AG04450 (cell line): ENCODE results near the gene SMIM1. TPM values are rescaled to one million over a fixed set of nuclear protein-coding genes. Genes with fewer than 3 reads are reported as not detected.

Source experiments
- CTCF ChIA-PET: fragments of 300-600, 350-600 bp; formaldehyde crosslinking; extraction: SDS; loops from one replicate; lab custom pipeline; 2022; ENCODE audit warnings: antibody characterized with exemption, inconsistent platforms; lab: Charles Lee
- POLR2A ChIA-PET: fragments of 350-600 bp; formaldehyde crosslinking; extraction: SDS; loops from one replicate; lab custom pipeline; 2021; ENCODE audit warnings: antibody characterized with exemption, inconsistent platforms; lab: Yijun Ruan, JAX
- DNase-seq: peaks from one replicate; pipeline ENCODE4 v3.0.0-alpha.2; 2011; ENCODE audit warnings: low read depth, low spot score
- H3K27ac ChIP-seq: one replicate; pipeline ENCODE4 v1.5.1; 2012; ENCODE audit warnings: low read depth, low read length, control low read depth
- H3K27me3 ChIP-seq: one replicate; pipeline ENCODE4 v1.6.0; 2012; ENCODE audit warnings: low read length; ENCODE audit not compliant: control insufficient read depth, insufficient read depth
- H3K4me3 ChIP-seq: 2 replicates; pipeline ENCODE4 v1.5.1; 2011; ENCODE audit warnings: mild to moderate bottlenecking, low read depth, low read length, control low read depth
- H3K9me3 ChIP-seq: 2 replicates; pipeline ENCODE4 v1.5.1; 2012; ENCODE audit warnings: low read length; ENCODE audit not compliant: control insufficient read depth, insufficient read depth
- CTCF ChIP-seq: IDR thresholded peaks from 2 replicates; pipeline ENCODE4 v1.5.1; 2011; ENCODE audit warnings: low read depth, low read length, control low read depth, inconsistent platforms
- polyA plus RNA-seq: library from polyadenylated mRNA; depleted of rRNA; stranded (reverse); fragments of >200 nt; gene quantifications from 2 replicates; pipeline ENCODE4 v1.2.3, GENCODE V29; 2011

Gene SMIM1
- polyA plus RNA-seq, 1 experiment: 1.1 TPM

- ChIA-PET POLR2A (no interaction called here), CTCF (no interaction called here)
- H3K9me3 ChIP-seq: no peaks in the 10 kb centered on the region; the same call in 1 of the 2 replicates
- H3K27ac ChIP-seq: no peak overlapping the region
- TF ChIP-seq CTCF: no peak
- DNase-seq: no peak
- peaks cover 11% of the 10 kb centered on the region for H3K27me3 ChIP-seq
- no peak overlapping the region for H3K4me3 ChIP-seq
These were observed 9.0 kb upstream of the SMIM1 start for GRCh38 chr1:3763351-3764125.

- Histone ChIP-seq H3K27me3 (peaks cover 6% of the 10 kb centered on the region), H3K27ac (no peak overlapping the region), H3K9me3 (no peaks in the 10 kb centered on the region; the same call in 1 of the 2 replicates), H3K4me3 (no peak overlapping the region)
- TF ChIP-seq CTCF: no peak
- DNase-seq: no peak
- CTCF ChIA-PET: no interaction called here
- POLR2A ChIA-PET: interaction anchor here (0.6 kb wide), 1 partner anchor 296 kb away, joined by 7 read pairs; no protein-coding TSS in a partner anchor
These were observed 5.1 kb upstream of the SMIM1 start for GRCh38 chr1:3767328-3767925.

- CTCF ChIA-PET: interaction anchor here (2.9 kb wide), 1 partner anchor 44 kb away, joined by 10 read pairs; no protein-coding TSS in a partner anchor
- POLR2A ChIA-PET: no interaction called here
- no peak for TF ChIP-seq CTCF
These were observed 3.6 kb upstream of the SMIM1 start for GRCh38 chr1:3768811-3769390.

GRCh38 chr1:3770047-3770765 lies 2.3 kb upstream of the SMIM1 start:
- H3K27ac ChIP-seq: no peak overlapping the region
- CTCF ChIA-PET: interaction anchor here (2.9 kb wide), 1 partner anchor 46 kb away, joined by 10 read pairs; no protein-coding TSS in a partner anchor
- no peak overlapping the region for H3K4me3 ChIP-seq
- H3K9me3 ChIP-seq: no peaks in the 10 kb centered on the region; the same call in 1 of the 2 replicates
- POLR2A ChIA-PET: no interaction called here
- DNase-seq: no peak
- H3K27me3 ChIP-seq: peaks cover 3% of the 10 kb centered on the region
- TF ChIP-seq CTCF: no peak

More at GRCh38 chr1:3768811-3769390, 3.6 kb upstream of the SMIM1 start:
- H3K27me3 ChIP-seq: peaks cover 5% of the 10 kb centered on the region
- no peak overlapping the region for H3K4me3 ChIP-seq
- H3K9me3 ChIP-seq: no peaks in the 10 kb centered on the region; the same call in 1 of the 2 replicates
- no peak overlapping the region for H3K27ac ChIP-seq
- DNase-seq: no peak
